Panc1 (cell line): ENCODE data around the gene SOX4.
A peak's percentile ranks its signal among the peaks of the same experiment; 100 is the strongest.

Source experiments
- CTCF ChIP-seq: fragments of 450-650 bp; IDR thresholded peaks from 2 replicates; pipeline ENCODE4 v1.5.1; 2017; ENCODE audit warnings: mild to moderate bottlenecking
- POLR2AphosphoS5 ChIP-seq: IDR thresholded peaks from 2 replicates; pipeline ENCODE4 v1.6.1; 2012; ENCODE audit warnings: mild to moderate bottlenecking, low read depth, low read length, moderate library complexity
- SIN3A ChIP-seq: IDR thresholded peaks from 2 replicates; pipeline ENCODE4 v1.6.1; 2012; ENCODE audit warnings: low read depth, mild to moderate bottlenecking, low read length, moderate library complexity, borderline replicate concordance; ENCODE audit not compliant: insufficient read depth

- TF ChIP-seq SIN3A (peak; percentile 52; the same call in 1 of the 2 replicates), CTCF (no peak; the same call in 1 of the 2 replicates), POLR2AphosphoS5 (no peak)
Observed at GRCh38 chr6:21595285-21596144, 2.0 kb downstream of the SOX4 start.
